Jurkat, Clone E6-1 (cell line): Measurements from ENCODE around the gene PIK3AP1.
A peak's percentile ranks its signal among the peaks of the same experiment; 100 is the strongest.
"Not testable (repeated sequence)": the region's sequence is repeated elsewhere in the genome, so short reads cannot be mapped to it uniquely, and the experiment has no call there.

Experiments
- DNase-seq: peaks from one replicate; pipeline ENCODE4 v3.0.0-alpha.2; 2011; ENCODE audit warnings: low read depth, low spot score
- H3K4me3 ChIP-seq: 2 replicates; pipeline ENCODE4 v1.5.1; 2011; ENCODE audit warnings: mild to moderate bottlenecking, low read length, control low read depth, moderate library complexity

Gene PIK3AP1

GRCh38 chr10:96570511-96570910, 149.8 kb downstream of the PIK3AP1 start:
- no peak for DNase-seq
- H3K4me3 ChIP-seq = no peak overlapping the region

DNA sequence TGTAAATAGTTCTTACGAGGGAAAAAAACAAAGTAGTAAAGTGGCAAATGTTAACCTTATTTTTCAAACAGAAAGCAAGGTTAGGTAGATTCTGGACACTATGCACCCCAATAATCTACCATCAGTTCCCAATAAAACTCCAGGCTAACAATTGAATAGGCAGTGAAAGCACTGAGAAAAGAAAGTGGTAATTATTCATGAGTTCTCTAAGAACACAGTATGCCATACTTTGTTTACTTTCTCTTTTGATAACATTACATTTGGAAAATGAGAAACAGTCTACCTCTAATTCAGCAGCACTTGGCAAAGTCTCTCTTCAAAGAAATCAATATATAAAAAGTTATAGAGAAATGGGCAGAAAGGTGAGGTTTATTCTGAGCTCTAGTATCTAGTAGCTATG, 151.9 kb downstream of the PIK3AP1 start:
- no peak for DNase-seq
- H3K4me3 ChIP-seq = no peak overlapping the region

- H3K4me3 ChIP-seq = no peak overlapping the region
- DNase-seq = no peak
These were observed 154.5 kb downstream of the PIK3AP1 start for GRCh38 chr10:96565774-96566173.

DNA sequence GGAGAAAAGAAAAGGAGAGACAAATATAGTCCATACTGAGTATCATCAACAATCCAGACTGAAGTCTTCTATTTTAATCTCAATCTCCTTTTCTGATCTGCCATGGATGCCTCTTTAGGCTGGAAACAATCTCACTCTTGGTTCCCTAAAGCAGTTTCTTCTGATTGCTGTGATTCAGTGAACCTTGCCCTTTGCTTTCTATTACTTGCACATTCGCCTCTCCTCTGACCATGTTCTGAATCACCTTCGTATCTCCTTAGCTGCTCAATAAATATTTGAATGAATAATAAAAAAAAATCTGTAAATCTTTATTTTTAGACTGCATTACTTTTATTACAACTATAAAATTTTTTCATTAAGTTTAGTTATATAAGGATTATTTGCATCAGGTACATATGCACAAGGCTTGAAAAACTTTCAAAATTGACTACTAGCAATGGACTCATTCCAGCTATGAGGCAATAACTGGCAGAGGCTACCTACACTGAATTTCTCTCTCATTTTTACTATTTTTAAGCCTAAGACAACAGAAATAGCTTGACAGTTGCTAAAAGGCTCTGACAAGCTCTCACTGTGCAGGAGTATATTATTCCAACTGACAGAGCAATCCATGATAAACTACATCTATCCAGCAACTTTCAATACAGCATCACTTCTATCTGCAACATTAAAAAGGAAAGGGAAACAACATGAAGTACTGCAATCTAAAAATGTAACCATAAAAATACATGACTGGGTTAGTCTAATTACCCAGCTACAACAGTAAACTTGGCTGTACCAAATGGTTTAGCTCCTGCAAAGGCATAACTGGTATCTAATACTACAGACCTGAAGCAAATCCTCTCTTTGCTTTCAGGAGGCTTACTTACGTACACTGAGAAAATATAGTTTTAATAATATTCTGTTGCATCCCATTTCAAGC, 159.1 kb downstream of the PIK3AP1 start:
- no peak overlapping the region for H3K4me3 ChIP-seq
- no peak for DNase-seq

DNA sequence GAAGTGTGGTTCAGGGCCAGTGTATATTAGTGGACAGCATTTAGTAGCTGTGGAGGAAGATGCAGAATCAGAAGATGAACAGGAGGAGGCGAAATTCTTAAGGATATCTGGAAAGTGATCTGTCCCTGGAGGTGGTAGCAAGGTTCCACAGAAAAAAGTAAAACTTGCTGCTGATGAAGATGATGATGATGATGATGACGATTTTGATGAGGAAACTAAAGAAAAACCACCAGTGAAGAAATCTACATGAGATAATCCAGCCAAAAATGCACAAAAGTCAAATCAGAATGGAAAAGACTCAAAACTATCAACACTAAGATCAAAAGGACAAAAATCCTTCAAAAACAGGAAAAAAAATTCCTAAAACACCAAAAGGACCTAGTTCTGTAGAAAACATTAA, 159.8 kb downstream of the PIK3AP1 start:
- DNase-seq = no peak
- no peak overlapping the region for H3K4me3 ChIP-seq

DNA sequence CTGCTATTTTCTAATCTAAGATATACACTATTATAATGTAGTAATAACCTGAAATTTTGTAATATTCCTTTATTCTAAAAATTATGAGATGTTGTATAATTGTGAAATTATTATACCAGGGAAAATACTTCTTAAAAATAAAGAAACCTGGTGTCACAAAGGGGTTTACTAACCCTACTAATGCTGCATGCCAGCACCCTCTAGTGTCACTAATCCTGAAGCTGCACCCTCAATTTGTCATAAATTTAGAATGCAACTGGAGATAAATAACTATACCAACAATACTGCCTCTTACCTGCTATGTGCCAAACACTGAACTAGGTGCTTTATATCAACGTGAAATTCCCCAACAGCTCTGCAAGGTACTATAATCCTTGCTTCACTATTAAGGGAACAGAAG, 164.3 kb downstream of the PIK3AP1 start:
- no peak overlapping the region for H3K4me3 ChIP-seq
- peak; percentile 11 for DNase-seq

DNA sequence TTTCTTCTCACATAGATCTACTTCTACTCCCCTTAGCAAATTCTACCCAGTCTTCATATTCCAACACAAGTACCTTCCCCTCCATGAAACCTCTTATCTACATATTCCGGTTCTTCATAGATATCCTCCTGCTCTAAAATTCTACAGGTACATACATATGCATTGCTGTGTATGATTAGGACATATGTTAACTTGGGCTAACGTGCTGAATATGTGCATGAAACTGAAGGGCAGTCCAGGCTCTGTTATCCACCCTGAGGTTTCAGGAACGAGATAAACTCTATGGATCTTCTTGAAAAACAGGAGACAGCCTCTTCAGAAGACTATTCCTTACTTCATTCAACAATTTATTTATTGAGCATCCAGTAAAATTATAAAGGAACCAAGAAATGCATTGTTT, 165.0 kb downstream of the PIK3AP1 start:
- H3K4me3 ChIP-seq = no peak overlapping the region
- no peak for DNase-seq

DNA sequence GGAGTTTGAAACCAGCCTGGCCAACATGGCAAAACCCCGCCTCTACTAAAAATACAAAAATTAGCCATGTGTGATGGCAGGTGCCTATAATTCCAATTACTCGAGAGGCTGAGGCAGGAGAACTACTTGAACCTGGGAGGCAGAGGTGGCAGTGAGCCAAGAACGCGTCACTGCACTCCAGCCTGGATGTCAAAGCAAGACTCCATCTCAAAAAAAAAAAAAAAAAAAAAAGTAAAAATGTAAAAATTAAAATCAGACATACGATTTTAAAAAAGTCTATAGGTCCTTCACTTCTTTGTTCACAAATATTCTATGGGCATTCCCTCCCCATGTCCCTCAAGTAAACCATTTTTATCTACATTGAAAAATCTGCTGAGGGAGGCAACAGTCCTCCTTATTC, 171.7 kb downstream of the PIK3AP1 start:
- DNase-seq = no peak
- H3K4me3 ChIP-seq = no peak overlapping the region

GRCh38 chr10:96545558-96545957, 174.8 kb downstream of the PIK3AP1 start:
- H3K4me3 ChIP-seq, DNase-seq: not testable (repeated sequence)
